NCI-H1105 treated with DMSO at 0.1 percent for 48 hours (cell line): ENCODE results near the gene ADAT3.
"Not testable (repeated sequence)": the region's sequence is repeated elsewhere in the genome, so short reads cannot be mapped to it uniquely, and the experiment has no call there.

Experiments
- DNase-seq: peaks from one replicate; lab custom pipeline; 2025; lab: John Stamatoyannopoulos, UW

Gene ADAT3

DNA sequence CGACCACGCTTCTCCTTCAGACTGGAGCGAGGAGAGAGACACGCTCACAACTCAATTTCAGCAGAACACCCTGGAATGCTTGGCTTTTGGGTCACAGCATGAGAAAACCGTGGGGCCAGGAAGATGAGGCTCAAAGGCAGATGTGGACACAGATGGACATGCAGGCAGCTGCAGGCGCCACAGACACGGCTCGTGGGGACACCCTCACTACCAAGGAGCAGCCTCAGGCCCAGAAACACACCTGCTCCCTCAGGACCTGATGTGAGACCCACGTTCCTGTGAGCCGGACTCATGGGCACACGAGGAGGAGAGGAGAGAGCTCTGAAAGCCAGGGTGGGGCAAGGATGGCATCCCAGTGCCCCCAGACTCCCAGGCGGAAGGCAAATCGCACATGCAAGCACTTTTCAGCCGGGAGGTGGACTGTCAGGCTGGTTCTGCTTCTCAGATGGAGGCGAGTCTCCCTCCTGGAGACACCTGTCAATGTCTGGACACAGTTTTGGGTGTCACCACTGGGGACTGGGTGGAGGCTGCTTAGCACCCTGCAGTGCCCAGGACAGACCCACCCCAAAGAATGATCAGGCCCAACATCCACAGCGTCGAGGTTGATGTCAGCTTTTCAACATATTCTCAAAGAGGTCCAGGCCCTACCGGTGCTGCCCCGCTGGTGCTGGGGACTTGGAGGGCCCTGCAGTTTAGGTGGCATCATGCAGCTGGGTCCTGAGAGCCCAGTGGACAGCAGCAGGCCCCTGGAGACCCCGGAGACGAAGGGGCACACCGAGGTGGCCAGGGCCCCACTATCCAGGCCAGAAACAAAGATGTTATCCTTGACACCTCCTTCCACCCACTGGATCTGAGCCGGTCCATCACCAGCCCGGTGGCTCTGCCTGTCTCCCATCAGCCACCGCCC lies 22.2 kb upstream of the ADAT3 start:
- DNase-seq, result no peak

GRCh38 chr19:1883784-1884183 lies 21.4 kb upstream of the ADAT3 start:
- DNase-seq, result no peak

GRCh38 chr19:1884291-1884718 lies 20.9 kb upstream of the ADAT3 start:
- no peak for DNase-seq

- DNase-seq, result no peak
Observed at GRCh38 chr19:1884719-1885334, 20.4 kb upstream of the ADAT3 start.

GRCh38 chr19:1885398-1886119 lies 19.6 kb upstream of the ADAT3 start, which contains the start of gene ABHD17A:
ABHD17A (minus strand) TSS chr19:1885496; CDS start chr19:1881566, 3,930 bp downstream.
- peak; percentile 85 for DNase-seq

DNA sequence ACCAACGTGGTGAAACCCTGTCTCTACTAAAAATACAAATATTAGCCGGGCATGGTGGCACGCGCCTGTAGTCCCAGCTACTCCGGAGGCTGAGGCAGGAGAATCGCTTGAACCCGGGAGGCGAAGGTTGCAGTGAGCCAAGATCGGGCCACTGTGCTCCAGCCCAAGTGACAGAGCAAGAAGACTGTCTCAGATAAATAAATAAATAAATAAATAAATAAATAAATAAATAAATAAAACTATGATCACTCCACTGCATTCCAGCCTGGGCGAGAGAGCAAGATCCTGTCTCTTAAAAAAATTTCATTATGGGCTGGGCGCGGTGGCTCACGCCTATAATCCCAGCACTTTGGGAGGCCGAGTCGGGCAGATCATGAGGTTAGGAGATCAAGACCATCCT lies 18.8 kb upstream of the ADAT3 start:
- DNase-seq, result not testable (repeated sequence)

- DNase-seq, result no peak
Observed at GRCh38 chr19:1888385-1888784, 16.8 kb upstream of the ADAT3 start.

DNA sequence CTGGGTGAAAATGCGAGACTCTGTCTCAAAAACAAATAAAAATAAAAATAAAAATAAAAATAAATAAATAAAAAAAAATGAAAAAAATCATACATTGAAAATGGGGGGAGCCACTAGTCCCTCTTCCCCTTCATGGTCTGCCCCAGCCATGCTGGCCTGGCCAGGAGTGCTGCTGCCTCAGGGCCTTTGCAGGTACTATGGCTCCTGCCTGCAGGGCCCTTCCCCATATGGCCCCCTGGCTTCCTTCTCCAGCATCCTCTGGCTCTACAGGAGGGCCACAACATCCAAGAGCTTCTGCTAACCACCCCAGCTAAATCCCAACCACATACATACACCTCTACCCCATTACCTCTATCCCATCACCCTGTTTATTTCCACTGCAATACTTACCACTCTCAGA lies 15.3 kb upstream of the ADAT3 start:
- no peak for DNase-seq

- DNase-seq, result no peak
Observed at GRCh38 chr19:1893791-1894190, 11.4 kb upstream of the ADAT3 start.

GRCh38 chr19:1896508-1896907 lies 8.7 kb upstream of the ADAT3 start:
- DNase-seq, result no peak

- DNase-seq, result no peak
Observed at GRCh38 chr19:1901940-1902404, 3.2 kb upstream of the ADAT3 start.

- DNase-seq, result no peak
Observed at GRCh38 chr19:1902923-1903322, 2.3 kb upstream of the ADAT3 start.

DNA sequence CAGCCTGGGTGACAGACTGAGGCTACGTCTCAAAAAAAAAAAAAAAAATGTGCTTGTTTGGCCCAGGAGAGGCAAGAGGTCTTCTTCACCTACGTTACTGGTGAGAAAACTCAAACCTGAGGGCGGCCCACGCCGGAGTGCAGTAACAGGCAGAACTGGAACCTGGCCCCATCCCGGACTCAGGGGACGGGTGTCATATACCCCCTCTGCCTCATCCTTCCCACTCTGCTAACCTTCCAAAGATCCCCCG lies 414 bp upstream of the ADAT3 start:
- DNase-seq, result no peak

GRCh38 chr19:1905863-1906375 lies 720 bp downstream of the ADAT3 start:
- no peak for DNase-seq

DNA sequence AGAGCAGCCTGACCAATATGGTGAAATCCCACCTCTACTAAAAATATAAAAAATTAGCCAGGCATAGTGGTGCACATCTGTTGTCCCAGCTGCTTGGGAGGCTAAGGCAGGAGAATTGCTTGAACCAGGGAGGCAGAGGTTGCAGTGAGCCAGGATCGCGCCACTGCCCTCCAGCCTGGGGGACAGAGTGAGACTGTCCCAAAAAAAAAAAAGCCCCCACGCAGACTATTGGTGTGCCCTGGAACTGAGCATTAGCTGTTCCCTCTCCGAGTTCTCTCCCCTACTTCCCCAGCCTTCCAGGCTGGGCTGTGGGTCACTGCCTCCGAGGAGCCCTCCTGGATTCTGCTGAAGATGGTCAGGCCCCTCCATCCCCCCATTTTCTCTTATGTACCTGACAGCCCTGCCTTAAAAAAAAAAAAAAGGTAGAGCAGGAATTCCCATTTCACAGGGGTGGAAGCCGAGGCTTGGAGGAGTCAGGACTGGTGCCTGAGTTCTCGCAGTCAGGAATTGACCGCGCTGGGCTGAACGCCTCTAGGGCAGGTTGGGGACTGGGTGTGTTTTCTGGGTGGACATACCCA lies 1.9 kb downstream of the ADAT3 start:
- DNase-seq, result no peak

- DNase-seq, result no peak
Observed at GRCh38 chr19:1907563-1908363, 2.6 kb downstream of the ADAT3 start.

- no peak for DNase-seq
Observed at GRCh38 chr19:1908364-1908678, 3.1 kb downstream of the ADAT3 start.

- no peak for DNase-seq
Observed at GRCh38 chr19:1909761-1910080, 4.5 kb downstream of the ADAT3 start.

GRCh38 chr19:1910177-1910576 lies 5.0 kb downstream of the ADAT3 start:
- DNase-seq, result no peak

GRCh38 chr19:1911098-1911497 lies 5.9 kb downstream of the ADAT3 start:
- DNase-seq, result no peak

GRCh38 chr19:1911995-1912394 lies 6.8 kb downstream of the ADAT3 start:
- no peak for DNase-seq
